GM12892 (cell line): ENCODE results near the gene OAT. TPM values are rescaled to one million over a fixed set of nuclear protein-coding genes. Genes with fewer than 3 reads are reported as not detected.

Source experiments
- DNase-seq: peaks from one replicate; pipeline ENCODE4 v3.0.0; 2011; ENCODE audit not compliant: insufficient read length
- FAIRE-seq: peaks from 2 replicates; lab custom pipeline; 2011; peaks lifted over from hg19 to GRCh38; lab: Jason Lieb, UNC
- POLR2A ChIP-seq: IDR thresholded peaks from 2 replicates; pipeline ENCODE4 v1.6.1; 2011; ENCODE audit warnings: low read depth, low read length, control low read depth
- POLR2AphosphoS5 ChIP-seq: IDR thresholded peaks from 2 replicates; pipeline ENCODE4 v1.6.1; 2011; ENCODE audit warnings: low read depth, low read length, control low read depth
- TAF1 ChIP-seq: IDR thresholded peaks from 2 replicates; pipeline ENCODE4 v1.6.1; 2011; ENCODE audit warnings: low read depth, mild to moderate bottlenecking, control low read depth, low read length, borderline replicate concordance
- polyA plus RNA-seq: library from polyadenylated mRNA; unstranded; fragments of >200 nt; gene quantifications from one replicate; pipeline ENCODE4 v1.2.1, GENCODE V29; 2012; ENCODE audit warnings: missing spikeins, inconsistent platforms; ENCODE audit not compliant: missing spikeins

OAT gene
- 23.6 TPM for polyA plus RNA-seq

DNA sequence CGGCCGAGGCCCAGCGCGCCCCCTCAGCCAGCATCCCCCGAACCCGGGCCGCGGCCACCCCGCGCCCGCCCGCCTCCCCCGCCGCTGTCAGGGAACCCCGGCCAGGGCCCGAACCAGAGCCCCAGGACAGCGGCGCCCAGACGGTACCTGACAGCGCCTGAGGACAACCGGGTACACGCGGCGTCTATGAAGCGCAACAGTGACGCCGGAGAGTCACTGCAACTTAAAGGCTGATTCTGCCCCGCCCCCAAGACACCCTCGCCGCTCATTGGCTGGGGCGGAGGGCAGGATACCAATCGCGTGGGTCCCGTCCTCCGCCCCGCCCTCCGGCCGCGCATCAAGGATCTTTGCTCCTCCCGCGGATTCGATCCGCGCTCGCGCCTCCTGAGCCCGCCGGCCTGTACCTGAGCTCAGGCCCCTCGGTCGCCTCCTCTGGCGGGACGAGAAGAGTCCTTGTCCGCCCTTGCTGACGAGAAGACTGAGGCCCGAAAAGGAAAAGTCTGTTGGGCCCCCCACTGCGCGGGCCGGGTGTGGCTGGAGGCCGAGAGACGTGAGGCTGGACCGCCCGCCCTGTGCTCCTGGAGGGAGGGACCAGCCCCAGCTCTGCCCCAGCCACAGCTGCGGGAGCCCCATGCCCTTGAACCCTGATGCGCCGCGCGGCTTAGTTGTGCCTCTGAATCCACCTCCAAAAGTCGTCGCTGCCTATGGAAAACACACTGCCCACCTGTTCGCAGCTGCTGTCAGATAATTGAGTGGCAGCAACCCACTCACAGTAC, at the start of gene OAT:
OAT (minus strand) TSS at position 198 of the 776 bp plus-strand sequence. CDS start 6,752 bp downstream, outside the sequence.
- DNase-seq (peak; percentile 92), FAIRE-seq (peak; percentile 74)
- TF ChIP-seq POLR2AphosphoS5 = peak; percentile 84
- TF ChIP-seq TAF1 = peak; percentile 66; the same call in 1 of the 2 replicates
- peak; percentile 92 for TF ChIP-seq POLR2A

DNA sequence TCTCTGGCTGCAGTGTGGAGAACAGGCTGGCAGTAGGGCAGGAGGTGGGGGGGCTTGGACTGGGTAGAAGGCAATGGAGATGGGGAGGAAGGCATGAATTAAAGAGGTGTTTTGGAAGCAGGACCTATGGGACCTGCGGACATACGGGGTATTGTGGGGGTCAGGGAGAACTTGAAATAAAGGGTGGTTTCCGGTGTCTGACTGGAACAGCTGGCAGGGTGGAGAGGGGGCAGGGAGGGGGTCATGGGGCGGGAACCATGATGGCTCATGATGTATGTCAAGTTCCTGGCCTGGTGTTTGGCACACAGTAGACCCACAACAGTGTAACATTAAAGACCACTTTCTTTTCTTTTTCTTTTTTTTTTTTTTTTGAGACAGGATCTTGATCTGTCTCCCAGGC, 48.4 kb upstream of the OAT start:
- FAIRE-seq (no peak), DNase-seq (no peak)
- TF ChIP-seq TAF1 (no peak), POLR2A (no peak), POLR2AphosphoS5 (no peak)

DNA sequence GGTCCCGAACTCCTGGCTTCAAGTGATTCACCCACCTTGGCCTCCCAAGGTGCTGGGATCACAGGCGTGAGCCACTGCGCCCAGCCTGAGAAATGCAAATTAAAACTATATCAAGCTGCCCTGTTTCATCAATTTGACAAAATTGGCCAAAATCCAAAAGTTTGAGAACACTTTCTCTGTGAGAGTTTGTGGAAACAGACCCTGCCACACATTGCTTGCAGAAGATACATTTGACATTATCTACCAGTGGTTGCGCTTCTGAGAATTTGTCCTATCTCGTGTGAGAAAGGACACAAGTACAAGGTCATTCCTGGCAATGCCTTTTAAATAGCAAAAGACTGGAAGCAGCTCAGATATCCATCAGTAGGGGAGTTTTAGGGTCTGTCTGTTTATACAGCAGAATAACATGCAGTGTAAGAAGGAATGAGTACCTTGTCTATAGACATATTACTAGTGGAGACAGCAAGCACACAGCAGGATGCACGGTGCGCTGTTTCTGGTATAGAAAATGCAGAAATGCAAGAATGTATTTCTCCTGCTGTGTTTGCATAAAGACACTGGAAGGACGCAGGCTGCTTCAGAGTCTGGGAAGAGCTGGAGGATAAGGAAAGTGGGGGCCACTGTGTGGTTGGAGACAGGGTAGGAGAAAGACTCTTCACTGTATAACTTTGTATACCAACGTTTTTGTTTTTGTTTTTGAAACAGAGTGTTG, 47.2 kb upstream of the OAT start:
- FAIRE-seq (no peak), DNase-seq (no peak)
- TF ChIP-seq POLR2A = no peak
- TF ChIP-seq POLR2AphosphoS5 = no peak
- TF ChIP-seq TAF1 = no peak

DNA sequence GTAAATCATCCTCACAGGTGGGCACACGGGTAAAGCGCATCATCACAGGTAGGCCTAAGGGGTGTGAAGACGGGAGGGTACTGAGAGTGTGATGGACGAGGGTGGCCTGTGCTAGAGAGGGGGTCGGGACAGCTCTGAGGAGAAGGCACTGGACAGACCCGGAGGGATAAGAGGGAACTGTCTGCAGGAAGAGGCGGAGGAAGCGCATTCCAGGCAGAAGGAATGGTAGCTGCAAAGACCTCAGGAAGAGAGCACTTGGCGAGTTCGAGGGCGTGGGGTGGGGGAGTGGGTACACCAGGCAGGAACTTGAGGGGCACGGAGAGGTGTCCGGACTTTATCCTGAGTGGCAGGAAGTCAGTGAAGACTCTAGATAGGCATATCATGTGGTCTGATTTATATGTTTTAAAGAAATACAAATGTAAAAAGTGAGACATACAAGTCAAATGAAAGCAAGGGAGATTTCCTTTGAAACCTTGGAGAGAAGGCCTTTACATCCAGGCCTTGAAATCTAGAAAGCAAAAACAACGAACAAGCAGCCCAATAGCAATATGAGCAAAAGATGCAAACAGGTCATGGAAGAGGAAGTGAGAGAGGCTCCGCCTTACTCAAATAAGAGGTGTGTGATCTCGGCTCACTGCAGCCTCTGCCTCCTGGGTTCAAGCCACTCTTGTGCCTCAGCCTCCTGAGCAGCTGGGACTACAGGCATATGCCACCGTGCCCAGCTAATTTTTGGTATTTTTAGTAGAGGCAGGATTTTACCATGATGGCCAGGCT, 46.5 kb upstream of the OAT start:
- FAIRE-seq (peak; percentile 77), DNase-seq (no peak)
- TF ChIP-seq TAF1 = no peak
- no peak for TF ChIP-seq POLR2A
- TF ChIP-seq POLR2AphosphoS5 = no peak

DNA sequence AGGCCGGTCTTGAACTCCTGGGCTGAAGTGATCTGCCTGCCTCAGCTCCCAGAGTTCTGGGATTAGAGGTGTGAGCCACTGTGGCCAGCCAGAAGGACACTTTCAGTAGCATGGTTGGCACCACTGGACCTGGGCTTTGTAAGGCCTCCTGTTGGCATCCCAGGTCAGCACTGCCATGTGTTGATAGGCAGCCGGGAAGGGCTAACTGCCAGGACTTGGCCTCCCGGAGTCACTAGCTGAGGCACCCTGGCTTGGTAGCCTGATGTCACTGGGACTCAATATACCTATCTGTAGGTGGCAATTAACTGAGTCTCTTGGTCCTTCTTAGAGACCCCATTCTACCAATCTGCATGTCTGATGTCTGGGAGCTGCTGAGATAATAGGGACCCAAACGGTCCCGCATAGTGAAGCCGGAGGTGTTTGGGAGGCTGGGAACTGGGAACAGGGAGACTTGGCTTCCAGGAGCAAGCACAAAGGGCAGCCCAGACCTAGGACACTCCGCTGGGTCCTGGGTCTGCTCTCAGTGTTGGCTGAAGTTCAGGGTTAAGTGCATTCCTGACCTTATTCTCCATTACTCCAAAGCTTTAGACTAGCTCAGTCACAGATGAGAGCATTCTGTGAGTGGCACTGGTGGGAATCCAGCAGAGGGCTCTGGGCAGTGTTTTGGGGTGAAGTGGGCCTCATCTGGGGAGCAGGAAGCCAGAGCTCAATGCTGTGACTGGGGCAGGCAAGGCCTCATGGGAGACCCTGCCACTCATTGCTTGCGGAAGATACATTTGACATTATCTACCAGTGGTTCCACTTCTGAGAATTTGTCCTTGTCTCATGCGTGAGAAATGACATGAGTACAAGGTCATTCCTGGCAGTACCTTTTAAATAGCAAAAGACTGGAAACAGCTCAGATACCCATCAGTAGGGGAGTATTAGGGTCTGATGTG, 45.6 kb upstream of the OAT start:
- FAIRE-seq (no peak), DNase-seq (no peak)
- TF ChIP-seq TAF1 = no peak
- TF ChIP-seq POLR2A = no peak
- TF ChIP-seq POLR2AphosphoS5 = no peak

DNA sequence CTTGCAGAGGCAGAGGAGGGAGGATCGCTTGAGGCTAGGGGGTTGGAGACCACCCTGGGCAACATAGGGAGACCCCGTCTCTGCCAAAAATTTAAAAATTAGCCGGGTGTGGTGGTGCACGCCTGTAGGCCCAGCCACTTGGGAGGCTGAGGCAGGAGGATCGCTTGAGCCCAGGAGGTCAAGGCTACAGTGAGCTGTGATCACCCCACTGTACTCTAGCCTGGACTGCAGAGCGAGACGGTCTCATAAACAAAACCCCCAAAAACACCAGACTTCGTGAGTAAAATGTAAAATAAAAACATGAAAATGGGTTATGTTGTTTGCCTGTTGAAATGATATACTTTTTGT, 43.6 kb upstream of the OAT start:
- no peak for FAIRE-seq
- TF ChIP-seq POLR2A (no peak), TAF1 (no peak), POLR2AphosphoS5 (no peak)
- DNase-seq = no peak

DNA sequence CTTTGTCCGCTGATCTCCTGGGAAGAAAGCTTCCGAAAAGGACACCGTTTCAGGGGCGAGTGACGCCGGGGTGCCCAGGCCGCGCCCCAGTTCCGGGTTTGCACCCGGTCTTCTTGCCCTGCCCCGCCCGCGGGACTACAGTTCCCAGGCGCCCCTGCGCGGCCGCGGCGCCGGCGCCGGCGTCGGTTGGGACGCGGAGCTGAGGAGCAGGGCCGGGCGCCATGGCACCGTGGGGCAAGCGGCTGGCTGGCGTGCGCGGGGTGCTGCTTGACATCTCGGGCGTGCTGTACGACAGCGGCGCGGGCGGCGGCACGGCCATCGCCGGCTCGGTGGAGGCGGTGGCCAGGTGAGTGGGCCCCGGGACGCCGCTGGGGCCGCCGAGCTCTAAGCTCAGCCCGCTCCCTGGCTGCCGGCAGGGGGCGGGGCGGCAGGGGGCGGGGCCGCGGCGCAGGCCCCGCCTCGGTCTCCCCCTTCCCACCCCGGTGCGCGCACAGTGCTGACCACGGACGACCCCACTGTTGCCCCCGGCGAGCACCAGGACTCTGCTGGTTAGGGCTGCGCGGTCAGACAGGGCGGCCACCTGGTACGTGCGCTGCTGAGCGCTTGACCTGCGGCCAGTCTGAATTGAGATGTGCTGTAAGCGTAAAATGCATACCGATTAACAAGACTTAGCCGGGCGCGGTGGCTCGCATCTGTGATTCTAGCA, 43.1 kb upstream of the OAT start, which contains the start of gene LHPP:
LHPP (plus strand) TSS at position 182 of the 706 bp plus-strand sequence; CDS start at position 222, 40 bp downstream.
- FAIRE-seq = peak; percentile 96
- no peak for TF ChIP-seq POLR2A
- DNase-seq = peak; percentile 94

DNA sequence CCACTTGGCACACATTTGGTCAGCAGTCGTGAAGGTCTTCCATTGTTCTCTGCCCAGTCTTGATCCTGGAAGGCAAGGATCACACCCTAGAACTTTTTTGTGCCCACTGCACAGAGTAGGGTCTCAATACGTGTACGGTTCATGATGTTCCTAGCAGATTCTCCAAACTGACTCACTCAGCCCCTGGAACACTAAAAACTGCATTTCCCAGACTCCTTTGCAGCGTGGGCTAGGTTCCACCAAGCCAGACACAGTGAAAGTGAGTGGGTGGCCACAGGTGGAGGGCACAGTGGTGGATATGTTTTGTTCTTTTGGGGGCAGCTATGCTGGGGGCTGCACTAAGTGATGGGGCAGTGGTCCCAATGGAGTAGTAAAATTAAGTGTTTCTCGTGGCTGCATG, 41.4 kb upstream of the OAT start:
- no peak for DNase-seq
- no peak for TF ChIP-seq POLR2AphosphoS5
- TF ChIP-seq POLR2A = no peak
- no peak for TF ChIP-seq TAF1
- FAIRE-seq = no peak

DNA sequence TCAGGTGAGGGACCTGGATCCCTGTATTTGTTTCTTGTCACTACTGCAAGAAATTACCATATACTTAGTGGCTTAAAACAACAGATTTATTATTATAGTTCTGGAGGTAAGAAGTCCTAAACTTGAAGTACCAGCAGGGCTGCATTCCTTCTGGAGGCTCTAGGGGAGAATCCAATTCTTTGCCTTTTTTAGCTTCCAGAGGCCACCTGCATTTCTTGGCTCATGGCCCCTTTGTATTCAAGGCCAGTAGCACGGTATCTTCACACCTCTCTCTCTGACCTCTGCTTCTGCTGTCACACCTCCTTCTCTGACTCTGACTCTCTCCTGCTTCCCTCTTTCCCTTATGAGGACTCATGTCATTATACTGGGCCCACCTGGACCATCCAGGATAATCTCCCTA, 40.7 kb upstream of the OAT start:
- FAIRE-seq = no peak
- DNase-seq = no peak
- TF ChIP-seq TAF1 (no peak), POLR2A (no peak)

DNA sequence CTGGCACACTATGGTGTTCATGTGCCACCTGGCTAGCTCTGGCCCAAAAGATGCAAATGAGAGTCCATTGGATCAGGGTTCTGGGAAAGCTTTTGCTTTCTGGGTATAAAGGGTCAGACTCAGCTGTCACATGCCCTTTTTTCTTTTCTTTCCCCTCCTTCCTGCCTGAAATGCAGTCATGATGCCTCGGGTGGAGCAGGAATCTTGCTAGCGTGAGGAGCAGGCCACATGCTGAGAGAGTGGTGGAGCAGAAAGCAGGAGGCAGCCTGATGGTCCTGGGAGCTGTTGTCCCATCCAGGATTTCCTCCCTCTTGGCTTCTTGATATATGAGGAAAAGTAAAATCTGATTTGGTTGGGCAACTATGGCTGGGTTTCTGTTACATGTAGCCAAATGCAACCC, 40.2 kb upstream of the OAT start:
- FAIRE-seq = no peak
- TF ChIP-seq POLR2A = no peak
- no peak for TF ChIP-seq TAF1
- no peak for TF ChIP-seq POLR2AphosphoS5
- DNase-seq = no peak
